Suprapubic skin (tissue), 4 donors: ENCODE data around the gene ACAP3. TPM values are rescaled to one million over a fixed set of nuclear protein-coding genes. Genes with fewer than 3 reads are reported as not detected.

ENCODE experiments used
- DNase-seq, 2 donors: peaks; one replicate each; pipeline ENCODE4 v3.0.0-alpha.2; 2019; ENCODE audit warnings: low spot score in 2 of 2
- H3K27ac ChIP-seq: fragments of 200-600 bp; sonication (generic); one replicate; pipeline ENCODE4 v1.5.1; 2019
- H3K27me3 ChIP-seq: fragments of 200-600 bp; sonication (generic); one replicate; pipeline ENCODE4 v1.5.1; 2019
- H3K36me3 ChIP-seq: fragments of 200-600 bp; sonication (generic); one replicate; pipeline ENCODE4 v1.5.1; 2019
- H3K4me1 ChIP-seq: fragments of 200-600 bp; sonication (generic); one replicate; pipeline ENCODE4 v1.5.1; 2019
- H3K4me3 ChIP-seq: fragments of 200-600 bp; sonication (generic); one replicate; pipeline ENCODE4 v1.5.1; 2019; ENCODE audit warnings: mild to moderate bottlenecking
- H3K9me3 ChIP-seq: fragments of 200-600 bp; sonication (generic); one replicate; pipeline ENCODE4 v1.5.1; 2019
- EP300 ChIP-seq: sonication (generic); formaldehyde crosslinking; IDR thresholded peaks from one replicate; pipeline ENCODE4 v1.6.1; 2017; ENCODE audit warnings: antibody characterized with exemption
- POLR2A ChIP-seq, 2 donors: fragments of 450-650 bp; IDR thresholded peaks; one replicate each; pipeline ENCODE4 v1.6.1; 2017; ENCODE audit warnings: antibody characterized with exemption in 2 of 2, mild to moderate bottlenecking in 2 of 2, moderate library complexity in 2 of 2
- POLR2AphosphoS5 ChIP-seq, 3 donors: sonication (generic); formaldehyde crosslinking; IDR thresholded peaks; one replicate each; pipeline ENCODE4 v1.6.1; 2017; ENCODE audit warnings: antibody characterized with exemption in 3 of 3
- WGBS: methylation state at CpG from one replicate; pipeline ENCODE4 v1.1.5; 2018; 5-methylcytosine and 5-hydroxymethylcytosine counted together
- total RNA-seq, 4 donors: library from RNA; depleted of rRNA; stranded (reverse); fragments of >200 nt; gene quantifications; one replicate each; pipeline ENCODE4 v1.1.0, GENCODE V29; 2016
- TF ChIP-seq, protein P1 (sequence below), 2 donors: fragments of 200-600 bp in 1 of 2; fragments of 450-650 bp in 1 of 2; sonication (generic) in 1 of 2; IDR thresholded peaks; one replicate each; pipeline ENCODE4 v1.5.1; 2016 to 2019; ENCODE audit warnings: antibody characterized with exemption in 2 of 2, mild to moderate bottlenecking in 1 of 2, moderate library complexity in 1 of 2

ACAP3 gene
- total RNA-seq, 4 donors from 2014 or later: 112 to 309 (median 148) TPM

DNA sequence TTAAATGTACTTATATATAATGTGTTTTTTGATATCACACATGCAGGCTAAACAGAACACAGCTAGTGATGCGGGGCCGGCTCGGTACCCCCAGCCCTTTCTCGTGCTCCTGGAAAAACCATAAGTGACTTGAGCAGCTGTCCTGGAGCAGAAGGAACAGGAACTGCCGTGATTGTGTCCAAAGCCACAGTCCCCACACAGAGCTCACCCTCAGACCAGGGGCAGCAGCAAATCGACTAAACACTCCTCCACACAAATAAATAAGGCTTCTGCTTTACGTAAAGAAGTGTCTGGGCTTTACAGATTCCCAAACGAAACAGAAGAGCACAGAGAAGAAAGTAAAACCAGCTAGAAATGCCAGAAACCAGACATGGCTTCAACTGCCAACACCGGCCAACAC lies 43.7 kb downstream of the ACAP3 start:
- Histone ChIP-seq H3K4me1 (peaks cover 12% of the 10 kb centered on the region), H3K9me3 (no peaks in the 10 kb centered on the region), H3K36me3 (peaks cover 89% of the 10 kb centered on the region), H3K27me3 (no peaks in the 10 kb centered on the region), H3K27ac (no peak overlapping the region), H3K4me3 (no peak overlapping the region)
- no peak for DNase-seq
- WGBS: 88% methylated on average over 9 of the region's 9 CpGs
- TF ChIP-seq, protein P1, sequence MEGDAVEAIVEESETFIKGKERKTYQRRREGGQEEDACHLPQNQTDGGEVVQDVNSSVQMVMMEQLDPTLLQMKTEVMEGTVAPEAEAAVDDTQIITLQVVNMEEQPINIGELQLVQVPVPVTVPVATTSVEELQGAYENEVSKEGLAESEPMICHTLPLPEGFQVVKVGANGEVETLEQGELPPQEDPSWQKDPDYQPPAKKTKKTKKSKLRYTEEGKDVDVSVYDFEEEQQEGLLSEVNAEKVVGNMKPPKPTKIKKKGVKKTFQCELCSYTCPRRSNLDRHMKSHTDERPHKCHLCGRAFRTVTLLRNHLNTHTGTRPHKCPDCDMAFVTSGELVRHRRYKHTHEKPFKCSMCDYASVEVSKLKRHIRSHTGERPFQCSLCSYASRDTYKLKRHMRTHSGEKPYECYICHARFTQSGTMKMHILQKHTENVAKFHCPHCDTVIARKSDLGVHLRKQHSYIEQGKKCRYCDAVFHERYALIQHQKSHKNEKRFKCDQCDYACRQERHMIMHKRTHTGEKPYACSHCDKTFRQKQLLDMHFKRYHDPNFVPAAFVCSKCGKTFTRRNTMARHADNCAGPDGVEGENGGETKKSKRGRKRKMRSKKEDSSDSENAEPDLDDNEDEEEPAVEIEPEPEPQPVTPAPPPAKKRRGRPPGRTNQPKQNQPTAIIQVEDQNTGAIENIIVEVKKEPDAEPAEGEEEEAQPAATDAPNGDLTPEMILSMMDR (IDR thresholded peaks at IDR 0.05): no peak
- TF ChIP-seq POLR2AphosphoS5 (IDR thresholded peaks at IDR 0.05) (no peak), POLR2A (IDR thresholded peaks at IDR 0.05) (no peak), EP300 (no peak)

- no peak for DNase-seq
- peaks cover 23% of the 10 kb centered on the region for H3K4me1 ChIP-seq
- H3K27me3 ChIP-seq: no peaks in the 10 kb centered on the region
- H3K9me3 ChIP-seq: no peaks in the 10 kb centered on the region
- no peak overlapping the region for H3K4me3 ChIP-seq
- TF ChIP-seq, protein P1 (IDR thresholded peaks at IDR 0.05): no peak
- no peak for TF ChIP-seq EP300
- TF ChIP-seq POLR2AphosphoS5 (IDR thresholded peaks at IDR 0.05): no peak
- TF ChIP-seq POLR2A (IDR thresholded peaks at IDR 0.05): no peak
- H3K36me3 ChIP-seq: peaks cover 79% of the 10 kb centered on the region
- 84% methylated on average over 6 of the region's 8 CpGs for WGBS
- no peak overlapping the region for H3K27ac ChIP-seq
These were observed 45.0 kb downstream of the ACAP3 start for GRCh38 chr1:1262758-1263157.

DNA sequence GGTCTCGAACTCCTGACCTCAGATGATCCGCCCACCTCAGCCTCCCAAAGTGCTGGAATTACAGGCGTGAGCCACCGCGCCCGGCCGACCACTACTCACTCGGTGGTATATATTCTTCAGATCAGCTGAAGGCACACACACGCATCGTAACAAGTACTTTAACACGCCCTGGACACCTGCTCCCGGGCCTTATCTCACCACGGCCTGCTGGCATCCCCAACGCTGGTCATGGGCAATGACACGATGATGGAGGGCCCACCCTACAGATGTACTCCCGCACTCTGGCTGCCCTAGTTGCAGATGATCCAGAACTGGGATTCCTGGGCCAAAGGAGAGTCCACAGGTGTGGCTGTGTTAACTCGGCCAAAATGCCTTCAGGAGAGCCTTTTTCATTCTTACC lies 45.7 kb downstream of the ACAP3 start:
- Histone ChIP-seq H3K27ac (no peak overlapping the region), H3K9me3 (no peaks in the 10 kb centered on the region), H3K36me3 (peaks cover 73% of the 10 kb centered on the region), H3K4me3 (no peak overlapping the region), H3K4me1 (peaks cover 23% of the 10 kb centered on the region), H3K27me3 (no peaks in the 10 kb centered on the region)
- TF ChIP-seq POLR2AphosphoS5 (IDR thresholded peaks at IDR 0.05): no peak
- TF ChIP-seq POLR2A (IDR thresholded peaks at IDR 0.05): no peak
- TF ChIP-seq, protein P1 (IDR thresholded peaks at IDR 0.05): no peak
- no peak for TF ChIP-seq EP300
- 96% methylated on average over 9 of the region's 17 CpGs for whole genome bisulfite sequencing
- no peak for DNase-seq

DNA sequence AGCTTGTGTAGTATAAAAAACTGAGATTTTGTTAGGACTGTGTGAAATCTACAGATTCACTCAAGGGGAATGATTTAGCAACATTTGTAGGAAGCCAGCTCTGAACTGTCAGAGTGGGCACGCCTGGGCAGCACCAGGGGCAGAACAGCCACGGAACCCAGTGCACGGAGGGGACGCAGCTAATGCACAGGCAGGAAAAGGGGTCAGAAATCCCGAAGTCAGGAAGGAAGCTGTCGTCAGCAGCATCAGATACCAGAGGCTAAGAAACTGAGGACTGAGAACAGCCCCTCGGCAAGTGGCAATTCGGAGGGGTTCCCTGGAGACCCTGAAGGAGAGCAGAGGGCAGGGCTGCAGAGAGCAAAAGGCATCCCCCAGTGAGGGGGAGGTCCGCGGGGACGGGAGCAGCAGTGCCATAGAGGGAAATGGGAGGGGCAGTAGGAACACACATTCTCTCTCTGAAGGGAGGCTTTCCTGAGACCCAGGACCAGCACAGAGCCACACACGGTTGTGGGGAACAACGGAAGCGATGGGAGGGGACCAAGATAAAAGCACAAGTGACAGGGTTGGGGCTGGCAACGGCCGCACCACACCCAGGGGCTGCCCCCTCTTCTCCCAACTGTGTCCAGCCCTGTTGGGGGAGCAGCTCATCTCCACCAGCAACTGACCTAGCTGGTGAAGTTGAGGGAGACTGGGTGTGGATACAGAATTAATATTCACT lies 46.7 kb downstream of the ACAP3 start:
- H3K27me3 ChIP-seq: no peaks in the 10 kb centered on the region
- H3K4me1 ChIP-seq: peaks cover 23% of the 10 kb centered on the region
- WGBS: 68% methylated on average over 16 of the region's 16 CpGs
- H3K27ac ChIP-seq: no peak overlapping the region
- no peaks in the 10 kb centered on the region for H3K9me3 ChIP-seq
- no peak for DNase-seq
- TF ChIP-seq, protein P1 (IDR thresholded peaks at IDR 0.05): no peak
- TF ChIP-seq EP300 (no peak), POLR2AphosphoS5 (IDR thresholded peaks at IDR 0.05) (no peak), POLR2A (IDR thresholded peaks at IDR 0.05) (no peak)
- peaks cover 72% of the 10 kb centered on the region for H3K36me3 ChIP-seq
- no peak overlapping the region for H3K4me3 ChIP-seq

GRCh38 chr1:1259951-1260600 lies 47.7 kb downstream of the ACAP3 start:
- WGBS: 72% methylated on average over 16 of the region's 26 CpGs
- Histone ChIP-seq H3K4me1 (peaks cover 23% of the 10 kb centered on the region), H3K4me3 (no peak overlapping the region), H3K27me3 (no peaks in the 10 kb centered on the region), H3K27ac (no peak overlapping the region), H3K36me3 (peaks cover 72% of the 10 kb centered on the region), H3K9me3 (no peaks in the 10 kb centered on the region)
- no peak for TF ChIP-seq EP300
- no peak for TF ChIP-seq POLR2A (IDR thresholded peaks at IDR 0.05)
- TF ChIP-seq, protein P1 (IDR thresholded peaks at IDR 0.05): no peak
- TF ChIP-seq POLR2AphosphoS5 (IDR thresholded peaks at IDR 0.05): no peak
- DNase-seq: no peak
